K562 (cell line): ENCODE results near the gene PRDX2. TPM values are rescaled to one million over a fixed set of nuclear protein-coding genes. Genes with fewer than 3 reads are reported as not detected.

Source experiments
- BCLAF1 ChIP-seq, 2 experiments: fragments of 450-650 bp in 1 of 2; IDR thresholded peaks; 2 replicates each; pipeline ENCODE4 v1.6.1; 2011 to 2017; ENCODE audit warnings: low read depth in 2 of 2, antibody characterized with exemption in 1 of 2, borderline replicate concordance in 1 of 2, low read length in 1 of 2, mild to moderate bottlenecking in 1 of 2, mixed read lengths in 1 of 2; ENCODE audit not compliant: control insufficient read depth in 1 of 2
- BRCA1 ChIP-seq, 2 experiments: fragments of 450-650 bp in 1 of 2; sonication (generic) in 1 of 2; formaldehyde crosslinking in 1 of 2; IDR thresholded peaks; 2 replicates each; pipeline versions ENCODE4 v1.5.0 to v1.6.1; 2017 to 2020; ENCODE audit warnings: mild to moderate bottlenecking in 1 of 2, missing genetic modification reagents in 1 of 2
- CREB3L1 ChIP-seq: fragments of 450-650 bp; IDR thresholded peaks from 2 replicates; pipeline ENCODE4 v1.6.1; 2014; ENCODE audit warnings: low read depth, mild to moderate bottlenecking, moderate library complexity, borderline replicate concordance
- FOXJ3 ChIP-seq: sonication (generic); formaldehyde crosslinking; IDR thresholded peaks from 2 replicates; pipeline ENCODE4 v1.4.0; 2020; ENCODE audit warnings: mild to moderate bottlenecking, missing genetic modification reagents
- HNRNPLL ChIP-seq: fragments of 200-400 bp; formaldehyde crosslinking; IDR thresholded peaks from 2 replicates; pipeline ENCODE4 v1.6.1; 2017; ENCODE audit warnings: low read length, low read depth, mild to moderate bottlenecking; ENCODE audit not compliant: poor library complexity, severe bottlenecking
- MYC ChIP-seq, 2 experiments: fragments of 250-450 bp in 1 of 2; sonication (Bioruptor Pico) in 1 of 2; IDR thresholded peaks; 2 replicates each; pipeline versions ENCODE4 v1.5.1 to v1.6.1; 2012 to 2021; ENCODE audit warnings: low read depth in 2 of 2, borderline replicate concordance in 1 of 2, improper control_type of control experiment in 1 of 2, low read length in 1 of 2, mild to moderate bottlenecking in 1 of 2, moderate library complexity in 1 of 2
- NFE2L1 ChIP-seq: fragments of 450-650 bp; IDR thresholded peaks from 2 replicates; pipeline ENCODE4 v1.6.1; 2016; ENCODE audit warnings: missing genetic modification characterization, low read depth, mild to moderate bottlenecking, missing compliant biosample characterization, moderate library complexity, borderline replicate concordance
- POLR2AphosphoS2 ChIP-seq: IDR thresholded peaks from 2 replicates; pipeline ENCODE4 v1.6.1; 2012; ENCODE audit warnings: low read length, improper control_type of control experiment
- PRDM10 ChIP-seq: fragments of 450-650 bp; IDR thresholded peaks from 2 replicates; pipeline ENCODE4 v1.6.1; 2018; ENCODE audit not compliant: partially characterized antibody
- RNF2 ChIP-seq: sonication (generic); IDR thresholded peaks from 2 replicates; pipeline ENCODE4 v1.6.1; 2016
- SMARCA5 ChIP-seq: fragments of 450-650 bp; IDR thresholded peaks from 2 replicates; pipeline ENCODE4 v1.6.1; 2016
- STAT5B ChIP-seq: fragments of 250-450 bp; sonication (Bioruptor Pico); IDR thresholded peaks from 2 replicates; pipeline ENCODE4 v1.8.0; 2021; ENCODE audit warnings: mild to moderate bottlenecking, inconsistent platforms
- ZNF639 ChIP-seq, 2 experiments: fragments of 200-800 bp in 1 of 2; sonication (Bioruptor generic) in 1 of 2; sonication (generic) in 1 of 2; formaldehyde crosslinking in 1 of 2; IDR thresholded peaks in 1 of 2; conservative IDR thresholded peaks in 1 of 2; 2 replicates each; pipeline versions ENCODE4 v1.5.0 to v1.6.1; 2016 to 2020; ENCODE audit warnings: missing compliant biosample characterization in 1 of 2, missing genetic modification characterization in 1 of 2, missing genetic modification reagents in 1 of 2
- ZNF695 ChIP-seq: fragments of 450-650 bp; formaldehyde crosslinking; IDR thresholded peaks from 2 replicates; pipeline ENCODE4 v1.4.0; 2020; ENCODE audit warnings: mild to moderate bottlenecking, moderate library complexity
- ZNF764 ChIP-seq: fragments of 250-450 bp; sonication (Bioruptor Pico); IDR thresholded peaks from 2 replicates; pipeline ENCODE4 v1.4.0; 2020; ENCODE audit warnings: low read depth, mild to moderate bottlenecking, moderate library complexity
- polyA plus RNA-seq, 8 experiments: library from polyadenylated mRNA; depleted of rRNA in 4 of 8; stranded (reverse) in 5 of 8; unstranded in 3 of 8; fragments of >200 nt; fragmentation: Nextera tagmentation in 2 of 8; fragmentation: Illumina TruSeq in 1 of 8; extraction: Ambion mirVana in 2 of 8; extraction: Trizol in 1 of 8; gene quantifications; 2 replicates each; pipeline versions ENCODE4 v1.2.1 to v1.2.3, GENCODE V29; 2011 to 2014; ENCODE audit warnings: inconsistent platforms in 1 of 8, missing spikeins in 1 of 8
- total RNA-seq, 7 experiments: library from RNA; depleted of rRNA in 6 of 7; stranded (reverse); fragments of >200 nt in 6 of 7; fragmentation: Illumina TruSeq in 2 of 7; extraction: Trizol in 2 of 7; gene quantifications; 2 replicates each; pipeline versions ENCODE4 v1.2.1 to v1.2.3, GENCODE V29; 2011 to 2021; ENCODE audit warnings: low replicate concordance in 1 of 7

Gene PRDX2
- total and polyA plus RNA-seq, 9 of the 15 experiments (the other 6 are each of a cell fraction or from before 2014, with no cell fraction given), result 206 to 1,183 (median 415) TPM

GRCh38 chr19:12791345-12792050 lies 10.1 kb downstream of the PRDX2 start, which contains the start of gene JUNB (continued):
- TF ChIP-seq HNRNPLL, result peak; percentile 77
- no peak; a peak in 1 of 4 replicates for TF ChIP-seq ZNF639 (CRISPR knock-in tag; conservative IDR thresholded peaks at IDR 0.05 in 1 of 2, IDR thresholded peaks at IDR 0.05 in 1 of 2)
- no peak for TF ChIP-seq BRCA1 (IDR thresholded peaks at IDR 0.05)
- no peak for TF ChIP-seq BRCA1 (CRISPR knock-in tag; IDR thresholded peaks at IDR 0.05)
- 0 out of 2 replicates have a peak, but pooled peaks have one; percentile 25 for TF ChIP-seq ZNF764
- TF ChIP-seq CREB3L1, result no peak; the same call in 1 of the 2 replicates
- peak; percentile 96; the same call in 1 of the 2 replicates for TF ChIP-seq POLR2AphosphoS2
- TF ChIP-seq STAT5B (CRISPR knock-in tag), result no peak
- TF ChIP-seq RNF2, result peak; percentile 88
- no peak for TF ChIP-seq SMARCA5
- TF ChIP-seq NFE2L1 (tag), result no peak
- peak; percentile 72 for TF ChIP-seq PRDM10
- peak in 1 of 2 experiments; percentile 92; a peak in 2 of 4 replicates for TF ChIP-seq BCLAF1 (IDR thresholded peaks at IDR 0.05; ENCODE audit: borderline replicate concordance in 1 of 2, control insufficient read depth in 1 of 2, low read depth in 2 of 2, low read length in 1 of 2)
- peak; percentile 83 for TF ChIP-seq MYC (IDR thresholded peaks at IDR 0.05; ENCODE audit: low read depth, low read length)
- no peak for TF ChIP-seq MYC (CRISPR knock-in tag; IDR thresholded peaks at IDR 0.05; ENCODE audit: borderline replicate concordance, low read depth)
- TF ChIP-seq ZNF695 (CRISPR knock-in tag), result no peak
- 0 out of 2 replicates have a peak, but pooled peaks have one; percentile 34 for TF ChIP-seq FOXJ3
